OCI-LY3 (cell line): ENCODE results near the gene NDUFA12.

ENCODE experiments used
- EZH2phosphoT487 ChIP-seq: fragments of 200-600 bp; shearing (Covaris generic); IDR thresholded peaks from 2 replicates; pipeline ENCODE4 v1.6.1; 2018; ENCODE audit warnings: antibody characterized with exemption, mixed run types, low read depth
- TF ChIP-seq, protein P1 (sequence below): fragments of 200-600, 300-600 bp; sonication (generic); IDR thresholded peaks from 2 replicates; pipeline ENCODE4 v1.5.1; 2014; ENCODE audit warnings: antibody characterized with exemption, low read length, low read depth

GRCh38 chr12:95003921-95004272, 400 bp upstream of the NDUFA12 start:
- TF ChIP-seq, protein P1, sequence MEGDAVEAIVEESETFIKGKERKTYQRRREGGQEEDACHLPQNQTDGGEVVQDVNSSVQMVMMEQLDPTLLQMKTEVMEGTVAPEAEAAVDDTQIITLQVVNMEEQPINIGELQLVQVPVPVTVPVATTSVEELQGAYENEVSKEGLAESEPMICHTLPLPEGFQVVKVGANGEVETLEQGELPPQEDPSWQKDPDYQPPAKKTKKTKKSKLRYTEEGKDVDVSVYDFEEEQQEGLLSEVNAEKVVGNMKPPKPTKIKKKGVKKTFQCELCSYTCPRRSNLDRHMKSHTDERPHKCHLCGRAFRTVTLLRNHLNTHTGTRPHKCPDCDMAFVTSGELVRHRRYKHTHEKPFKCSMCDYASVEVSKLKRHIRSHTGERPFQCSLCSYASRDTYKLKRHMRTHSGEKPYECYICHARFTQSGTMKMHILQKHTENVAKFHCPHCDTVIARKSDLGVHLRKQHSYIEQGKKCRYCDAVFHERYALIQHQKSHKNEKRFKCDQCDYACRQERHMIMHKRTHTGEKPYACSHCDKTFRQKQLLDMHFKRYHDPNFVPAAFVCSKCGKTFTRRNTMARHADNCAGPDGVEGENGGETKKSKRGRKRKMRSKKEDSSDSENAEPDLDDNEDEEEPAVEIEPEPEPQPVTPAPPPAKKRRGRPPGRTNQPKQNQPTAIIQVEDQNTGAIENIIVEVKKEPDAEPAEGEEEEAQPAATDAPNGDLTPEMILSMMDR: no peak
- no peak for TF ChIP-seq EZH2phosphoT487
